A673 (cell line): ENCODE measurements around the gene RFX2. TPM values are rescaled to one million over a fixed set of nuclear protein-coding genes. Genes with fewer than 3 reads are reported as not detected.

Experiments
- BruUV-seq: library from RNA; stranded (reverse); fragments of 400-500 nt; replicated peaks from 2 replicates; lab custom pipeline; 2021; lab: Mats Ljungman, UMichigan
- CTCF ChIA-PET: fragments of 300-600 bp; sonication (Branson Sonifier 250); formaldehyde crosslinking; loops from one replicate; lab custom pipeline; 2022; ENCODE audit warnings: antibody characterized with exemption; lab: Charles Lee
- POLR2A ChIA-PET: fragments of 300-600 bp; sonication (Branson Sonifier 250); formaldehyde crosslinking; loops from one replicate; lab custom pipeline; 2022; ENCODE audit warnings: antibody characterized with exemption; ENCODE audit not compliant: low non-redundant PET; lab: Charles Lee
- DNase-seq: peaks from one replicate; pipeline ENCODE4 v3.0.0-alpha.2; 2015; ENCODE audit warnings: low spot score
- H3K27ac ChIP-seq: fragments of 200-600 bp; sonication (generic); 2 replicates; pipeline ENCODE4 v1.5.1; 2016; ENCODE audit warnings: mixed run types, low read depth, mild to moderate bottlenecking, mixed read lengths, antibody characterized with exemption, low read length; ENCODE audit not compliant: poor library complexity, severe bottlenecking
- H3K27me3 ChIP-seq: fragments of 200-600 bp; sonication (generic); replicated peaks from 2 replicates; pipeline ENCODE4 v1.6.1; 2017; ENCODE audit warnings: mixed run types, low read depth, mild to moderate bottlenecking, mixed read lengths, antibody characterized with exemption, low read length; ENCODE audit not compliant: insufficient read depth, poor library complexity
- H3K36me3 ChIP-seq: fragments of 200-600 bp; sonication (generic); 2 replicates; pipeline ENCODE4 v1.6.1; 2016; ENCODE audit warnings: mixed run types, mild to moderate bottlenecking, mixed read lengths, antibody characterized with exemption, low read length; ENCODE audit not compliant: insufficient read depth, poor library complexity, severe bottlenecking
- H3K4me1 ChIP-seq: fragments of 200-600 bp; sonication (generic); 2 replicates; pipeline ENCODE4 v1.6.1; 2017; ENCODE audit warnings: mixed run types, mild to moderate bottlenecking, mixed read lengths, antibody characterized with exemption, low read length; ENCODE audit not compliant: insufficient read depth, poor library complexity, severe bottlenecking
- H3K4me3 ChIP-seq: fragments of 200-600 bp; sonication (generic); 2 replicates; pipeline ENCODE4 v1.5.1; 2016; ENCODE audit warnings: low read depth, mixed run types, mild to moderate bottlenecking, mixed read lengths, low read length; ENCODE audit not compliant: poor library complexity, severe bottlenecking
- H3K9me3 ChIP-seq: fragments of 200-600 bp; sonication (generic); 2 replicates; pipeline ENCODE4 v1.6.1; 2016; ENCODE audit warnings: mixed run types, low read depth, mild to moderate bottlenecking, mixed read lengths, antibody characterized with exemption, low read length; ENCODE audit not compliant: poor library complexity, severe bottlenecking
- CTCF ChIP-seq: fragments of 300-800, 200-600 bp; sonication (generic); conservative IDR thresholded peaks from 2 replicates; pipeline ENCODE4 v1.5.1; 2017; ENCODE audit warnings: low read depth, mild to moderate bottlenecking, antibody characterized with exemption, low read length, moderate library complexity, mixed read lengths
- EZH2 ChIP-seq: fragments of 200-600 bp; sonication (generic); IDR thresholded peaks from 2 replicates; pipeline ENCODE4 v1.6.1; 2017; ENCODE audit warnings: borderline replicate concordance, low read depth, mild to moderate bottlenecking, mixed read lengths, antibody characterized with exemption, low read length; ENCODE audit not compliant: poor library complexity, severe bottlenecking
- intact Hi-C: fragments of 100-400 bp; cut with micrococcal nuclease; formaldehyde crosslinking; loops from one replicate; pipeline ENCODE4 v1.10.0; 2022; ENCODE audit not compliant: unreplicated experiment
- total RNA-seq: library from RNA; stranded (reverse); gene quantifications from 2 replicates; pipeline ENCODE4 v1.2.3, GENCODE V29; 2021

RFX2 gene
- total RNA-seq, 1 experiment from 2014 or later: 11.7 TPM

GRCh38 chr19:5959260-5960004 is 150.9 kb downstream of the RFX2 start:
- TF ChIP-seq CTCF (no peak), EZH2 (no peak)
- POLR2A ChIA-PET: no interaction called here

GRCh38 chr19:5958851-5959122 is 151.5 kb downstream of the RFX2 start:
- POLR2A ChIA-PET: no interaction called here
- H3K36me3 ChIP-seq: no peaks in the 10 kb centered on the region

More at GRCh38 chr19:5959260-5960004, 150.9 kb downstream of the RFX2 start:
- no peaks in the 10 kb centered on the region for H3K9me3 ChIP-seq
- no peaks in the 10 kb centered on the region for H3K36me3 ChIP-seq
- peak overlapping the region; percentile 48 for H3K27ac ChIP-seq
- H3K4me1 ChIP-seq: peaks cover 39% of the 10 kb centered on the region
- no peak overlapping the region for H3K4me3 ChIP-seq
- no peak for DNase-seq
- intact Hi-C loops: no loop called here
- H3K27me3 ChIP-seq: no peaks in the 10 kb centered on the region
- CTCF ChIA-PET: no interaction called here
- BruUV-seq: no TSS peak

GRCh38 chr19:5958074-5958850 is 152.0 kb downstream of the RFX2 start:
- DNase-seq: no peak
- Histone ChIP-seq H3K36me3 (no peaks in the 10 kb centered on the region), H3K4me3 (no peak overlapping the region), H3K27me3 (no peaks in the 10 kb centered on the region), H3K27ac (peak overlapping the region; percentile 8), H3K9me3 (no peaks in the 10 kb centered on the region), H3K4me1 (peaks cover 51% of the 10 kb centered on the region)
- intact Hi-C loops: no loop called here
- ChIA-PET CTCF (no interaction called here), POLR2A (no interaction called here)
- BruUV-seq: no TSS peak
- no peak for TF ChIP-seq EZH2
- TF ChIP-seq CTCF: no peak

More at GRCh38 chr19:5958851-5959122, 151.5 kb downstream of the RFX2 start:
- Histone ChIP-seq H3K4me1 (peaks cover 45% of the 10 kb centered on the region), H3K9me3 (no peaks in the 10 kb centered on the region), H3K27ac (peak overlapping the region; percentile 8), H3K4me3 (no peak overlapping the region), H3K27me3 (no peaks in the 10 kb centered on the region)
- DNase-seq: no peak
- TF ChIP-seq CTCF (no peak), EZH2 (no peak)
- CTCF ChIA-PET: no interaction called here
- intact Hi-C loops: no loop called here
- BruUV-seq: no TSS peak
